Activated naive CD4-positive, alpha-beta T cell treated with anti-CD3 and anti-CD28 coated beads for 36 hours (primary cell): ENCODE results near the gene SAXO1. TPM values are rescaled to one million over a fixed set of nuclear protein-coding genes. Genes with fewer than 3 reads are reported as not detected.

Experiments used
- CTCF ChIA-PET: fragments of 350-600 bp; sonication (Branson Sonifier 250); formaldehyde crosslinking; loops from one replicate; lab custom pipeline; 2021; ENCODE audit warnings: antibody characterized with exemption; lab: Charles Lee
- DNase-seq: peaks from one replicate; pipeline ENCODE4 v3.0.0-alpha.2; 2020
- H3K27ac Mint-ChIP-seq: one replicate; pipeline ENCODE4 v1.8.0; 2021; ENCODE audit warnings: mild to moderate bottlenecking, mixed read lengths
- H3K27me3 Mint-ChIP-seq: one replicate; pipeline ENCODE4 v1.8.0; 2021; ENCODE audit warnings: low read depth, mixed read lengths
- H3K36me3 Mint-ChIP-seq: one replicate; pipeline ENCODE4 v1.8.0; 2021; ENCODE audit warnings: low read depth, mixed read lengths
- H3K4me1 Mint-ChIP-seq: one replicate; pipeline ENCODE4 v1.8.0; 2021; ENCODE audit warnings: low read depth, mixed read lengths
- H3K4me3 Mint-ChIP-seq: one replicate; pipeline ENCODE4 v1.8.0; 2021; ENCODE audit warnings: mild to moderate bottlenecking, moderate library complexity, mixed read lengths
- H3K9me3 Mint-ChIP-seq: one replicate; pipeline ENCODE4 v1.8.0; 2021; ENCODE audit warnings: mixed read lengths
- intact Hi-C: fragments of 100-400 bp; cut with micrococcal nuclease; formaldehyde crosslinking; loops from one replicate; pipeline ENCODE4 v1.15.1; 2023
- total RNA-seq, 2 experiments: library from RNA; stranded (reverse); gene quantifications; one replicate each; pipeline ENCODE4 v1.2.3, GENCODE V29; 2021

SAXO1 gene
- total RNA-seq, 2 experiments from 2014 or later: not detected

DNA sequence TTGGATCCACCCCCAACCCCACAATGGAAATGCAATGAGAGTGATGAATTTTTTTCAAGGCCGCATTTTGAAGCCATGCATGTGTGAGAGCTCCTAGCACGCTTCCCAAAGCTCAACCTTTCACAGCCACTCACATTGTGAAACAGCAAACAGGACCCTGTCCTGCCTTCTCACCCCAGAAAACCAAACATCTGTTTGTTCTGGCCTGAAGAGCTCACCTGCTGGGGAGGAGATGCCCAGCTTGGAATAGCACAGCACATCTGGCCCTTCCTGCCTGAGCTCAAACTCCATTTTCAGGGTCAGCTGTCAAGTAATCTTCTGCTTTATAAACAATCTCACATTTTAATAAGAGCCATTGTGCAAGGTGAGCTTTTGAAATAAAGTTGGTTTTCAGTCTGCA, 54.8 kb downstream of the SAXO1 start:
- intact Hi-C loops: no loop called here
- Mint-ChIP-seq H3K27me3 (no peaks in the 10 kb centered on the region), H3K27ac (no peak overlapping the region), H3K9me3 (no peaks in the 10 kb centered on the region), H3K4me1 (peaks cover 6% of the 10 kb centered on the region), H3K36me3 (no peaks in the 10 kb centered on the region), H3K4me3 (no peak overlapping the region)
- no peak for DNase-seq
- CTCF ChIA-PET: interaction anchor here (1.4 to 2.2 kb wide), 2 partner anchors 43 to 50 kb away, joined by 3 to 7 read pairs; no protein-coding TSS in a partner anchor

DNA sequence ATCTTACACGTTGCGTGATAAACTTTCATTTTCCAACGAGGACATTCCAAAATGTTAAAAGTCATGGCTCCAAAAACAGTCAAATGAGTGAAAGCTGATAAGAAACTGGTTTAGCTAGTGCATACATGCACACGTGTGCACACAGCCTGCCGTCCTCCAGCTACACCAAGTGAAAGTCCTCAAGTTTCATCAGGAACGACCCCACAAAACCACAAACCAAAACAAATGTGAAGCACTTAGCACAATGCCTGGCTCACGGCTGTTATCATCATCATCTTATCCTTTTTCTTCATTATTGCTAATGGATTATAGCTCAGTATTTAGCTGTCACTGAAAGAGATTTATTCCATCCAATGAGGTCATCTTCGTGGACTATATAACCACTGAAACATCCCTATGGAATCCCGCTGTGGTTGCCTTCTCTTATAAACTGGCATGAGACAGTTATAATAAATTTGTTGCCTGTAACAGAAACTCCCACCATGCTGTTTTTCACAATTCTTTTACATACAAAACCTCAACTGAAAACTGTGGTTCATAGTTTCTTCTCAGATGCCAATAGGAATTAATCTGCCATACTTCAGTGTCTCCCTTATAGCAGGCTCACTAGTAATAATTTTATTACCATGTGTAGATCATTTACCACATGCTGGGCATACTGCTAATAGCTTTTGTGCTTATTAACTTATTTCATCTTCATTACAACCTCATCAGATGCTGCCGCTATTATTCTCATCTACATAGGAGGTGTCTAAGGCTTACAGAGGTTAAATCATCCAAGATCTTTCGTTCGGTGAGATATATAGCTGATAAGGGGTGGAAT, 56.1 kb downstream of the SAXO1 start:
- Mint-ChIP-seq H3K27me3 (no peaks in the 10 kb centered on the region), H3K4me3 (no peak overlapping the region), H3K4me1 (peaks cover 6% of the 10 kb centered on the region), H3K9me3 (no peaks in the 10 kb centered on the region), H3K27ac (no peak overlapping the region), H3K36me3 (no peaks in the 10 kb centered on the region)
- intact Hi-C loops: no loop called here
- no peak for DNase-seq
- CTCF ChIA-PET: interaction anchor here (0.6 to 2.2 kb wide), 5 partner anchors 44 to 722 kb away, joined by 3 to 7 read pairs (median 3); no protein-coding TSS in a partner anchor

DNA sequence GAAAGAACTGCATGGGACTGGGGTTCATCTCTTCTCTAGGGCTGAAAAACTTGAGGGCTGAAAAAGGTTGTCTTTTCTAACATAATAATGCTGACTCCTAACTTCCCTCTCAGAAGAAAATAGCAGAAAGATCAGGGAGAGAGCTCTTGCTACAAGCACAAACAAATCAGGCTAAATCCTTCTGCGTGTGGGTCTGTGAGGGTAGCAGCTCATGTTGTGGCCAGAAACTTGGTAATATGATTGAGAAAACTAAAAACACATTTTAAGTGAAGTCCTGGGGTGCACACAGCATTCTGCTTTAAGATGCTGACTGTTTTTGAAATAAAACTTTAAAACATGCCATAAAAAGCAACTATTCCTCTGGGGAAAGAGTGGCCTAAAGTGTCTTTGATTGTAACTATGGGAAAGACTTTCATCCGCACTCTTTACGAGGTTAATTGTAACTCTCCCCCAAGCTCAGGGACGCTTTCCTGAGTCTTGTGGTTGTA, 56.7 kb downstream of the SAXO1 start:
- CTCF ChIA-PET: interaction anchor here (0.6 to 2.2 kb wide), 3 partner anchors 52 to 721 kb away, joined by 3 to 7 read pairs (median 3); no protein-coding TSS in a partner anchor
- no peaks in the 10 kb centered on the region for H3K9me3 Mint-ChIP-seq
- DNase-seq: no peak
- H3K27me3 Mint-ChIP-seq: no peaks in the 10 kb centered on the region
- H3K36me3 Mint-ChIP-seq: no peaks in the 10 kb centered on the region
- H3K4me3 Mint-ChIP-seq: no peak overlapping the region
- peaks cover 6% of the 10 kb centered on the region for H3K4me1 Mint-ChIP-seq
- H3K27ac Mint-ChIP-seq: no peak overlapping the region
- intact Hi-C loops: no loop called here

DNA sequence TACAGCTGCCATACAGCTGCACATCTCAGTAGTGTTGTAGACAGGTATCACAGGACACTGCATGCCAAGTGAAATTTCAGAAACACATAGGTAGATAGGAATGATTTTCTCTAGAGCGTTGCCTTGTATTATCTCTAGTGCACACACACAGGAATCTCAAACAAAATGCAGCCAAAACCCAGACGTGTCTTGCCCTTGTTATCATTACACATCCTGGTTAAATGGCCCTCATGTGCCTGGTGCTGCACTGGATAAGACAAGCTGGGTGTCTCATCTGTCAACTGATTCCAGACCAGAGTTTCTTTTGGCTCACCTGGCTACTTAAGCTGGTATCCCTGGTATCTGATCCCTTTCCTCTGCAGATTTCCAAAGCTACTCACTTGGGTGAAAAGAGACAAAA, 59.7 kb downstream of the SAXO1 start:
- Mint-ChIP-seq H3K4me3 (no peak overlapping the region), H3K9me3 (no peaks in the 10 kb centered on the region), H3K27me3 (peaks cover 10% of the 10 kb centered on the region), H3K4me1 (peaks cover 6% of the 10 kb centered on the region), H3K27ac (no peak overlapping the region), H3K36me3 (no peaks in the 10 kb centered on the region)
- intact Hi-C loops: no loop called here
- no peak for DNase-seq
- CTCF ChIA-PET: interaction anchor here (0.5 to 1.5 kb wide), 2 partner anchors 55 to 68 kb away, joined by 3 to 5 read pairs; no protein-coding TSS in a partner anchor

DNA sequence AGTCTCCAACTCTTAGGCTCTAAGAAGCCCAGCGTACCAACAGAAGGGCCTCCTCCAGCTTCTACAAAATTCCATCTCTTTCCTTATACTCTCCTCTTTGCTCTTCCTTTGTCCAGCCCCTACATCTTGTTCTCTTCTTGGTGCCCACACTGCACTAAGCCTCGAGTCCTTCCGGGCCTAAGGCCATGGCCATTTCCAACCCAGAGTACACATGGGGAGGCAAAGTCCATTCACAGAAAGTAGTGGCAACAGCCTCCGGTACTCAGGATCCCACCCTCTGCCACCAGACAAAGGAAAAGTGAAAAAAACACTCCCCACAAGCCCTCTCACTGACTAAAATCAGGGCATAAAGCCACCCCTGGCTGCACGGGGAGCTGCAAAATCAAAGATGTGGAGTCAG, 60.3 kb downstream of the SAXO1 start:
- no peak overlapping the region for H3K4me3 Mint-ChIP-seq
- no peaks in the 10 kb centered on the region for H3K9me3 Mint-ChIP-seq
- H3K27ac Mint-ChIP-seq: no peak overlapping the region
- CTCF ChIA-PET: no interaction called here
- H3K36me3 Mint-ChIP-seq: no peaks in the 10 kb centered on the region
- intact Hi-C loops: no loop called here
- H3K27me3 Mint-ChIP-seq: peaks cover 11% of the 10 kb centered on the region
- no peak for DNase-seq
- peaks cover 6% of the 10 kb centered on the region for H3K4me1 Mint-ChIP-seq

DNA sequence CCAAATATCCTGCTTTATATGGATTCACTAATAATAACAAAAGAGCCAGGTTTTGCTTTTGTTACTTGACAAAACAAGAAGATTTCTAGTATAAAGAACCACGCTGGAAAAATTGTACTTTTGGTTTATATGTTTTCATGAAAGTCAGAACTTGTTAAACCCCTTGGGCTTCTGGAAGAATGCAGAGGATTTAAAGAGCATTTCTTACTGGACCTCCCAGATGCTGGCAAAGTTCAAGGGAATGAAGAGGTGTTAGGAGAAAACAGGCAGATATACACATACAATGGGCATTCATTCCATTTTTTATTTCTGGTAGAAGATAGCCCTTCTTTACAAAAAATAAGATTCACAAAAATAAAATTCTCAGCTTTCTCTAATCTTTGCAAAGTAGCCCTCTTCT, 61.1 kb downstream of the SAXO1 start:
- intact Hi-C loops: no loop called here
- CTCF ChIA-PET: no interaction called here
- no peaks in the 10 kb centered on the region for H3K9me3 Mint-ChIP-seq
- no peaks in the 10 kb centered on the region for H3K36me3 Mint-ChIP-seq
- no peak overlapping the region for H3K4me3 Mint-ChIP-seq
- H3K4me1 Mint-ChIP-seq: peaks cover 6% of the 10 kb centered on the region
- H3K27me3 Mint-ChIP-seq: peaks cover 11% of the 10 kb centered on the region
- H3K27ac Mint-ChIP-seq: no peak overlapping the region
- DNase-seq: no peak

DNA sequence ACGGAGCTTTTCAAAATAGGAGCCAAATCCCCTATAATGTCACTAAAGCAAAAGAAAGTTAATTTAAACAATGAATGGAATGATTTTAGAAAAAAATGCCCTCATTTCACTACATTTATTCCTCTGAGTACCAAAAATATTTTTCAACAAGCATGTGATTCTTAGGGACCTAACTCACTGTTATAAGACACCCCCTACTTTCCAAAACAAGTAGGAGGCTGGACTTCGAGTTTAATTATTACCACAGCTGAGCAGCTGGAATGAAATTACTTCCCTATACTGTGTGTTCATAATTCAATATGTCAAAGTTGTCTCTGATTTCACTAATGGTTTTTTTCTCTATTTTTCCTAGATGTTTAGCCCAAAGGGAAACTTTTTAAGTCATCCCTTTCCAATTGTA, 61.6 kb downstream of the SAXO1 start:
- Mint-ChIP-seq H3K4me3 (no peak overlapping the region), H3K27me3 (peaks cover 11% of the 10 kb centered on the region), H3K36me3 (no peaks in the 10 kb centered on the region), H3K4me1 (peaks cover 1% of the 10 kb centered on the region), H3K27ac (no peak overlapping the region), H3K9me3 (no peaks in the 10 kb centered on the region)
- CTCF ChIA-PET: no interaction called here
- intact Hi-C loops: no loop called here
- no peak for DNase-seq

DNA sequence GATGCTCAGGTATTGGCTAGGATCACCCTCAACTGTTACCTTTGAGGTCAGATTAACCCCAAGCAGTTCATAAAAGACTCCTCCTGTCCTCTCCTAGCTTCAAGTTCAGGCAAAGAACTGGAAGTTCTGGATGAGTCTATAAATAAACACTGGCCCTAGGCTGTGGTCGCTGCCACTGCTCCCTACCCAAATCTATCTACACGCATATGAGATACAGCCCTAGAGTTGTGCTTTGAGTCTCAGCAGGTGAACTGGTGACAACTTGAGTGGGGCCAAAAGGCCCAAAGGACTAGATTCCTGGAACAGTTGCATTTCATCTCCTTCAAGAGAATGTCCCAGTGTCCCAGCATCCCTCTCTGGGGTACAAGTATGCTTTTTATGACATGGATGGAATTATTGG, 62.6 kb downstream of the SAXO1 start:
- Mint-ChIP-seq H3K4me1 (no peaks in the 10 kb centered on the region), H3K36me3 (no peaks in the 10 kb centered on the region), H3K27me3 (peaks cover 11% of the 10 kb centered on the region), H3K4me3 (no peak overlapping the region), H3K9me3 (peaks cover 4% of the 10 kb centered on the region), H3K27ac (no peak overlapping the region)
- no peak for DNase-seq
- intact Hi-C loops: no loop called here
- CTCF ChIA-PET: no interaction called here

DNA sequence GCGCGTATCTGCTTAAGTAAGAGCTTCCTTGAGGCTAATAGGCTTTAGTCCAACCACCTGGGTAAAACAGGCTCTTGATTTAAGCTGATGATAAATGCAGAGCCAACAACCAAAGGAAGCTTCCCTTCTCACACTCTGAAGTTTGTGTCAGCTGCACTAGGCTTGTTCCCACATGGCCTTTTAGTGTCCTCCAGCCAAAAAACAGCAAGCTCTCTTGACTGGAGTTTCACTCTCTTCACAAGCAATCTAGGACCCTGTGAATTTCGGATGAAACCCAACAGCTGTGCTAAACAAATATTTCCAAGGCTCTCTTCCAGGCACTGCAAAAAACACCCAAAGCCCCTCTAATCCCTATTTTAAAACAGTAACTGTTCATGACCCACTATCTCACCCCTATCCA, 63.9 kb downstream of the SAXO1 start:
- no peaks in the 10 kb centered on the region for H3K4me1 Mint-ChIP-seq
- H3K27me3 Mint-ChIP-seq: peaks cover 14% of the 10 kb centered on the region
- H3K9me3 Mint-ChIP-seq: peaks cover 7% of the 10 kb centered on the region
- no peak overlapping the region for H3K27ac Mint-ChIP-seq
- CTCF ChIA-PET: no interaction called here
- intact Hi-C loops: no loop called here
- H3K36me3 Mint-ChIP-seq: no peaks in the 10 kb centered on the region
- DNase-seq: no peak
- no peak overlapping the region for H3K4me3 Mint-ChIP-seq

DNA sequence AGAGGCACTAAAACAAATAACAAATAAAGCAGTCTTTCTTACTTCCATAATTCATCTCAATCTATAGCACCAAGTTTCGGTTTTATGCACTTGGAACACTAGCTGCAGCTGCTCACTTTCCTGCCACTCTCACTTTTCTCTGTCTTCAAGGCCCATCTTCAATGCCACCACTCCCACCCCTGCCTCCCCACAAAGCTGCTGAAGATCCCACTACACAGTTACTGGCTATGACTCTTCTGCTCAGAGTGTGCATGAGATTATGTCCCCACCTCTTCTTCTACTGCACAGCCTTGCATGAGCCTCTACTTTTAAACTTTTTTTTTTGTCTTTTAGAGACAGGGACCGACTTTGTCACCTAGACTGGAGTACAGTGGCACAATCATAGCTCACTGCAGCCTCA, 77.4 kb downstream of the SAXO1 start:
- CTCF ChIA-PET: interaction anchor here (0.6 kb wide), 1 partner anchor 220 kb away, joined by 4 read pairs; no protein-coding TSS in a partner anchor
- Mint-ChIP-seq H3K9me3 (no peaks in the 10 kb centered on the region), H3K4me3 (no peak overlapping the region), H3K27me3 (peaks cover 2% of the 10 kb centered on the region), H3K27ac (no peak overlapping the region), H3K4me1 (no peaks in the 10 kb centered on the region), H3K36me3 (no peaks in the 10 kb centered on the region)
- intact Hi-C loops: no loop called here
- no peak for DNase-seq

DNA sequence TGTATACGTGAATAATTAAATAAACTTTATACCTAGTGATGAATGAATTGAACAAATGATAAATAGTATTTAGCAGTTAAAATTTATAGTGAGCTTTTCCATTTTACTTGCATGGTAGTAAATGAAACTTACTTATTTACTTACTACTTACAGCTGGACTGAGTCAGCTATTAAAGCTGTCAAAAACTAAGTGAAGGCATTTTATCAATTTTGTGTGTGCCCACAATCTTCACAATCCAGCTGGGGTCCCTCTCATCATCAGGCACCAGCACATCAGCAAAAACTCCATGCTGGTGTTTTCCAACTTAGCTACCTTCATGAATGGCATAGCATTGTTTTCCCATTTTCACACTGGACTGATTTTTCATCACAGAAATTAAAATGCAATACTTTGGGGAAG, 81.1 kb downstream of the SAXO1 start:
- no peak for DNase-seq
- H3K27me3 Mint-ChIP-seq: peaks cover 2% of the 10 kb centered on the region
- CTCF ChIA-PET: no interaction called here
- intact Hi-C loops: no loop called here
- H3K9me3 Mint-ChIP-seq: no peaks in the 10 kb centered on the region
- H3K4me1 Mint-ChIP-seq: no peaks in the 10 kb centered on the region
- H3K4me3 Mint-ChIP-seq: no peak overlapping the region
- H3K27ac Mint-ChIP-seq: no peak overlapping the region
- no peaks in the 10 kb centered on the region for H3K36me3 Mint-ChIP-seq

DNA sequence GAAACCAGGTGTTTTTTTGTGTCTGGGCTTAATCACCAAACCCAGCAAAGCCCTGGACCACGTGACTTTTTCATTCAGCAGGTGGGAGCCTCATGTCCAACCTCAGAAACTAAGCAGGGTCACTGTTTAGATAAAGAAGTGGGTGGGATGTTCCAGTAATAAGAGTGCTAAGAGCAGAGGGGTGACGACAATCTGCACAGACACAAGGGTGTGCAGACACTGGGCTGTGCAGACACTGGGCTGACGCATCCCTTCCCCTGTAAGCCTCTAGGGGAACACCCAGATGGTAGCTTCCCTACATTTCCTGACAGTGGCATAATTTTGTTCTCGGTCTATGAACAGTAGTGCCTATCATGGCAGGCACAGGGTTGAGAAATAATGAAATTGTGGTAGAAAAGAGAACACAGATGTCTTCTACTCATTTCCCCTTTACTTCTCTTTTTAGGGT, 85.1 kb downstream of the SAXO1 start:
- no peaks in the 10 kb centered on the region for H3K9me3 Mint-ChIP-seq
- H3K4me1 Mint-ChIP-seq: no peaks in the 10 kb centered on the region
- H3K27ac Mint-ChIP-seq: no peak overlapping the region
- H3K4me3 Mint-ChIP-seq: no peak overlapping the region
- CTCF ChIA-PET: no interaction called here
- DNase-seq: no peak
- no peaks in the 10 kb centered on the region for H3K36me3 Mint-ChIP-seq
- intact Hi-C loops: no loop called here
- H3K27me3 Mint-ChIP-seq: no peaks in the 10 kb centered on the region

DNA sequence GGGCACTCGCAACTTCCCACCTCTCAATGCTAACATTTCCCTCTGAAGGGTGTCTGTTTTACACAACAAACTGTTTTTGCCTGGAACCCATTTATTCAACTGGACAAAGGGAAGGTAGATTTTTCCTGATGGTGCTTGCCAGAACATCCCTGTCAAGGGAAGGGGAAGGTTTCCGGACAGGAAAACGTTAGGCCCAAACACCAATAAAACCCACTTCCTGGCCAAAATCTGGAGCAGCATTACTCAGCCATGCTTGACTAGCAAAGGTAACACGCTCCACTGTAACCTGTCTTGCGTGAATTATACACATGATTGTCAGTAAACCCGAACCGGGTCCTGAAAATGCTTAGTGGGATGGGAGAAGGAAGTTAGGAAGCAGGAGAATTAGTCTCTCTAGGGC, 90.2 kb downstream of the SAXO1 start:
- H3K36me3 Mint-ChIP-seq: no peaks in the 10 kb centered on the region
- H3K27me3 Mint-ChIP-seq: no peaks in the 10 kb centered on the region
- CTCF ChIA-PET: no interaction called here
- DNase-seq: no peak
- H3K27ac Mint-ChIP-seq: no peak overlapping the region
- intact Hi-C loops: no loop called here
- H3K4me3 Mint-ChIP-seq: no peak overlapping the region
- no peaks in the 10 kb centered on the region for H3K9me3 Mint-ChIP-seq
- H3K4me1 Mint-ChIP-seq: no peaks in the 10 kb centered on the region
